Endothelial cell of umbilical vein (primary cell): Measurements from ENCODE around the gene ISLR. TPM values are rescaled to one million over a fixed set of nuclear protein-coding genes. Genes with fewer than 3 reads are reported as not detected.

Experiments used
- BruUV-seq: library from RNA; stranded (reverse); fragments of 400-500 nt; replicated peaks from 2 replicates; lab custom pipeline; 2021; lab: Mats Ljungman, UMichigan
- CTCF ChIA-PET: fragments of 300-600, 350-600 bp; sonication (Branson Sonifier 250); formaldehyde crosslinking; loops from one replicate; lab custom pipeline; 2021; ENCODE audit warnings: antibody characterized with exemption, inconsistent platforms; lab: Charles Lee
- POLR2A ChIA-PET: fragments of 300-600, 350-600 bp; sonication (Branson Sonifier 250); formaldehyde crosslinking; loops from one replicate; lab custom pipeline; 2021; ENCODE audit warnings: antibody characterized with exemption, inconsistent platforms; lab: Charles Lee
- DNase-seq: peaks from one replicate; pipeline ENCODE4 v3.0.0-alpha.2; 2011; ENCODE audit warnings: low read depth, low spot score
- FAIRE-seq: peaks from 2 replicates; lab custom pipeline; 2011; peaks lifted over from hg19 to GRCh38; lab: Jason Lieb, UNC
- H2AFZ ChIP-seq: 2 replicates; pipeline ENCODE4 v1.6.0; 2012; ENCODE audit warnings: low read depth, low read length, control low read depth, inconsistent platforms
- H3K27ac ChIP-seq: 2 replicates; pipeline ENCODE4 v1.5.1; 2011; ENCODE audit warnings: low read depth, mild to moderate bottlenecking, control low read depth, low read length, moderate library complexity; ENCODE audit not compliant: insufficient read depth
- H3K27me3 ChIP-seq, 2 experiments: 2 replicates each; pipeline versions ENCODE4 v1.6.0 to v1.6.1; 2011; ENCODE audit warnings: low read length in 2 of 2, mixed read lengths in 1 of 2; ENCODE audit not compliant: control insufficient read depth in 2 of 2, insufficient read depth in 2 of 2
- H3K36me3 ChIP-seq, 2 experiments: 2 replicates in 1 of 2; 3 replicates in 1 of 2; pipeline ENCODE4 v1.5.1; 2011; ENCODE audit warnings: low read length in 2 of 2, mild to moderate bottlenecking in 1 of 2, moderate library complexity in 1 of 2; ENCODE audit not compliant: control insufficient read depth in 2 of 2, insufficient read depth in 2 of 2; ENCODE audit errors: extremely low read depth in 1 of 2
- H3K4me1 ChIP-seq: 3 replicates; pipeline ENCODE4 v1.5.1; 2011; ENCODE audit warnings: mild to moderate bottlenecking, low read length; ENCODE audit not compliant: control insufficient read depth, insufficient read depth; ENCODE audit errors: extremely low read depth
- H3K4me2 ChIP-seq: 2 replicates; pipeline ENCODE4 v1.6.1; 2011; ENCODE audit warnings: low read length, control low read depth, mixed read lengths; ENCODE audit not compliant: insufficient read depth
- H3K4me3 ChIP-seq, 3 experiments: fragments of 200-600 bp in 1 of 3; sonication (generic), shearing (Covaris generic) in 1 of 3; replicated peaks in 1 of 3; 2 replicates each; pipeline ENCODE4 v1.5.1; 2011 to 2016; ENCODE audit warnings: control low read depth in 3 of 3, low read length in 3 of 3, mild to moderate bottlenecking in 2 of 3, inconsistent platforms in 1 of 3, low read depth in 1 of 3, moderate library complexity in 1 of 3; ENCODE audit not compliant: insufficient read depth in 1 of 3
- H3K79me2 ChIP-seq: 2 replicates; pipeline ENCODE4 v1.6.0; 2012; ENCODE audit warnings: low read length, inconsistent platforms; ENCODE audit not compliant: control insufficient read depth, insufficient read depth
- H3K9ac ChIP-seq: replicated peaks from 2 replicates; pipeline ENCODE3; 2011; ENCODE audit warnings: low read length, control low read depth; ENCODE audit not compliant: insufficient read depth; ENCODE audit errors: extremely low read depth
- H3K9me1 ChIP-seq: replicated peaks from 3 replicates; pipeline ENCODE4 v1.6.0; 2011; ENCODE audit warnings: mild to moderate bottlenecking, low read length; ENCODE audit not compliant: control insufficient read depth, insufficient read depth; ENCODE audit errors: extremely low read depth
- H3K9me3 ChIP-seq: replicated peaks from 2 replicates; pipeline ENCODE4 v1.5.1; 2012; ENCODE audit warnings: low read length, inconsistent platforms; ENCODE audit not compliant: control insufficient read depth, insufficient read depth
- H4K20me1 ChIP-seq: replicated peaks from 2 replicates; pipeline ENCODE3; 2011; ENCODE audit warnings: mild to moderate bottlenecking, low read length; ENCODE audit not compliant: control insufficient read depth, insufficient read depth; ENCODE audit errors: extremely low read depth
- EZH2 ChIP-seq: IDR thresholded peaks from 2 replicates; pipeline ENCODE4 v1.6.1; 2012; ENCODE audit warnings: borderline replicate concordance, low read depth, mild to moderate bottlenecking, moderate library complexity, low read length, inconsistent platforms; ENCODE audit not compliant: severe bottlenecking
- FOS ChIP-seq: IDR thresholded peaks from 2 replicates; pipeline ENCODE4 v1.6.1; 2011; ENCODE audit warnings: mild to moderate bottlenecking, low read length, moderate library complexity, borderline replicate concordance; ENCODE audit not compliant: insufficient read depth
- GATA2 ChIP-seq: IDR thresholded peaks from 2 replicates; pipeline ENCODE4 v1.7.0; 2011; ENCODE audit warnings: low read depth, mild to moderate bottlenecking, moderate library complexity, mixed read lengths, low read length; ENCODE audit not compliant: insufficient read length, insufficient read depth
- JUN ChIP-seq: IDR thresholded peaks from 2 replicates; pipeline ENCODE4 v1.6.1; 2011; ENCODE audit warnings: borderline replicate concordance, low read depth; ENCODE audit not compliant: insufficient read length, insufficient read depth
- MYC ChIP-seq: IDR thresholded peaks from one replicate; pipeline ENCODE4 v1.6.1; 2011; ENCODE audit warnings: mild to moderate bottlenecking, low read depth, low read length
- POLR2AphosphoS5 ChIP-seq: IDR thresholded peaks from 2 replicates; pipeline ENCODE4 v1.6.1; 2012; ENCODE audit warnings: low read depth, mild to moderate bottlenecking, control low read depth, low read length, moderate library complexity; ENCODE audit not compliant: insufficient read depth
- dilution Hi-C: fragments of 300-500 bp; cut with MboI; formaldehyde crosslinking; loops from one replicate; pipeline ENCODE4 v1.15.0; 2019; ENCODE audit warnings: low sequenced_read_pairs; ENCODE audit not compliant: extremely low pct_ligation_motif_present
- intact Hi-C: fragments of 100-400 bp; cut with micrococcal nuclease; formaldehyde crosslinking; loops from one replicate; pipeline ENCODE4 v1.10.0; 2022
- polyA plus RNA-seq, 4 experiments: library from polyadenylated mRNA; depleted of rRNA in 3 of 4; stranded (reverse) in 3 of 4; unstranded in 1 of 4; fragments of >200 nt; gene quantifications; 2 replicates each; pipeline versions ENCODE4 v1.2.1 to v1.2.3, GENCODE V29; 2011 to 2012; ENCODE audit warnings: missing spikeins in 1 of 4
- total RNA-seq: library from RNA; stranded (reverse); gene quantifications from 2 replicates; pipeline ENCODE4 v1.2.3, GENCODE V29; 2021
- TF ChIP-seq, protein P1 (sequence below): IDR thresholded peaks from 2 replicates; pipeline ENCODE4 v1.6.1; 2011; ENCODE audit not compliant: insufficient read depth, insufficient read length

Gene ISLR
- total and polyA plus RNA-seq, 2 donors (not counting 3 experiments of a cell fraction or from before 2014, with no cell fraction given) = not detected

DNA sequence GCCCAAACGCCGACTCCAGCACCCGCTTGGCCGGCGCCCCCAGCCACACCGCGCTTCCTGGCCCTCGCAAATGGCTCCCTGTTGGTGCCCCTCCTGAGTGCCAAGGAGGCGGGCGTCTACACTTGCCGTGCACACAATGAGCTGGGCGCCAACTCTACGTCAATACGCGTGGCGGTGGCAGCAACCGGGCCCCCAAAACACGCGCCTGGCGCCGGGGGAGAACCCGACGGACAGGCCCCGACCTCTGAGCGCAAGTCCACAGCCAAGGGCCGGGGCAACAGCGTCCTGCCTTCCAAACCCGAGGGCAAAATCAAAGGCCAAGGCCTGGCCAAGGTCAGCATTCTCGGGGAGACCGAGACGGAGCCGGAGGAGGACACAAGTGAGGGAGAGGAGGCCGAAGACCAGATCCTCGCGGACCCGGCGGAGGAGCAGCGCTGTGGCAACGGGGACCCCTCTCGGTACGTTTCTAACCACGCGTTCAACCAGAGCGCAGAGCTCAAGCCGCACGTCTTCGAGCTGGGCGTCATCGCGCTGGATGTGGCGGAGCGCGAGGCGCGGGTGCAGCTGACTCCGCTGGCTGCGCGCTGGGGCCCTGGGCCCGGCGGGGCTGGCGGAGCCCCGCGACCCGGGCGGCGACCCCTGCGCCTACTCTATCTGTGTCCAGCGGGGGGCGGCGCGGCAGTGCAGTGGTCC is 39.7 kb upstream of the ISLR start:
- BruUV-seq = no TSS peak
- TF ChIP-seq GATA2 = no peak
- TF ChIP-seq EZH2 = no peak
- no peak for TF ChIP-seq JUN
- no peak for TF ChIP-seq MYC
- TF ChIP-seq POLR2AphosphoS5 = no peak
- TF ChIP-seq FOS = no peak
- TF ChIP-seq, protein P1, sequence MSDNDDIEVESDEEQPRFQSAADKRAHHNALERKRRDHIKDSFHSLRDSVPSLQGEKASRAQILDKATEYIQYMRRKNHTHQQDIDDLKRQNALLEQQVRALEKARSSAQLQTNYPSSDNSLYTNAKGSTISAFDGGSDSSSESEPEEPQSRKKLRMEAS = no peak
- Histone ChIP-seq H3K4me2 (no peak overlapping the region), H3K36me3 (no peaks in the 10 kb centered on the region), H3K9ac (no peak overlapping the region), H3K27me3 (peaks cover 77 to 78% of the 10 kb centered on the region in 2 experiments), H3K4me1 (peaks cover 12% of the 10 kb centered on the region), H4K20me1 (no peaks in the 10 kb centered on the region), H3K4me3 (no peak overlapping the region), H2AFZ (no peak overlapping the region), H3K79me2 (no peaks in the 10 kb centered on the region), H3K27ac (no peak overlapping the region), H3K9me3 (no peaks in the 10 kb centered on the region), H3K9me1 (no peaks in the 10 kb centered on the region)
- dilution Hi-C loops = no loop called here
- ChIA-PET POLR2A (interaction anchor here (0.5 kb wide), 1 partner anchor 448 kb away, joined by 6 read pairs; no protein-coding TSS in a partner anchor), CTCF (interaction anchor here (0.7 to 2.6 kb wide), 17 partner anchors 8 to 189 kb away, joined by 3 to 23 read pairs (median 5); no protein-coding TSS in a partner anchor)
- DNase-seq = no peak
- intact Hi-C loops = loop anchor here (2.0 to 5.0 kb wide), 3 partner anchors 45 to 182 kb away; no protein-coding TSS in a partner anchor
- FAIRE-seq = no peak
